Activated naive CD4-positive, alpha-beta T cell treated with anti-CD3 and anti-CD28 coated beads, Interleukin-2, amount 10 ng/mL, durations not matched to agents 7 days and 5 days (primary cell): ENCODE measurements around the gene SH2D3A.
"Not testable (repeated sequence)": the region's sequence is repeated elsewhere in the genome, so short reads cannot be mapped to it uniquely, and the experiment has no call there.

ENCODE experiments used
- CTCF ChIA-PET: fragments of 350-600 bp; sonication (Branson Sonifier 250); formaldehyde crosslinking; loops from one replicate; lab custom pipeline; 2021; ENCODE audit warnings: antibody characterized with exemption; lab: Charles Lee
- DNase-seq: peaks from one replicate; pipeline ENCODE4 v3.0.0-alpha.2; 2020
- H3K27ac Mint-ChIP-seq: one replicate; pipeline ENCODE4 v1.8.0; 2021; ENCODE audit warnings: mild to moderate bottlenecking, moderate library complexity, mixed read lengths
- H3K27me3 Mint-ChIP-seq: one replicate; pipeline ENCODE4 v1.8.0; 2021; ENCODE audit warnings: mild to moderate bottlenecking, mixed read lengths
- H3K36me3 Mint-ChIP-seq: one replicate; pipeline ENCODE4 v1.8.0; 2021; ENCODE audit warnings: mixed read lengths
- H3K4me1 Mint-ChIP-seq: one replicate; pipeline ENCODE4 v1.8.0; 2021; ENCODE audit warnings: mixed read lengths
- H3K4me3 Mint-ChIP-seq: one replicate; pipeline ENCODE4 v1.8.0; 2021; ENCODE audit warnings: mild to moderate bottlenecking, moderate library complexity, mixed read lengths
- H3K9me3 Mint-ChIP-seq: one replicate; pipeline ENCODE4 v1.8.0; 2021; ENCODE audit warnings: mixed read lengths

The SH2D3A gene

DNA sequence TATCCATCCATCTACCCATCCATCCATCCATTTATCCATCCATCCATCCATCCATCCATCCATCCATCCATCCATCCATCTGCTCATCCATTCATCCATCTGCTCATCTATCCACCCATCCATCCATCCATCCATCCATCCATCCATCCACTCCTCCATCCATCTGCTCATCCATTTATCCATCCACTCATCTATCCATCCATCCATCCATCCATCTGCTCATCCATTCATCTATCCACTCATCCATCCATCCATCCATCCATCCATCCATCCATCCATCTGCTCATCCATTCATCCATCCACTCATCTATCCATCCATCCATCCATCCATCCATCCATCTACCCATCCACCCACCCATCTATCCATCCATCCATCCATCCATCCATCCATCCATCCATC, 8.8 kb upstream of the SH2D3A start:
- CTCF ChIA-PET, DNase-seq, H3K9me3 Mint-ChIP-seq, H3K27ac Mint-ChIP-seq, H3K27me3 Mint-ChIP-seq: not testable (repeated sequence)
- Mint-ChIP-seq H3K4me3 (peak overlapping the region; percentile 8), H3K36me3 (peaks cover 46% of the 10 kb centered on the region), H3K4me1 (peaks cover 63% of the 10 kb centered on the region)

DNA sequence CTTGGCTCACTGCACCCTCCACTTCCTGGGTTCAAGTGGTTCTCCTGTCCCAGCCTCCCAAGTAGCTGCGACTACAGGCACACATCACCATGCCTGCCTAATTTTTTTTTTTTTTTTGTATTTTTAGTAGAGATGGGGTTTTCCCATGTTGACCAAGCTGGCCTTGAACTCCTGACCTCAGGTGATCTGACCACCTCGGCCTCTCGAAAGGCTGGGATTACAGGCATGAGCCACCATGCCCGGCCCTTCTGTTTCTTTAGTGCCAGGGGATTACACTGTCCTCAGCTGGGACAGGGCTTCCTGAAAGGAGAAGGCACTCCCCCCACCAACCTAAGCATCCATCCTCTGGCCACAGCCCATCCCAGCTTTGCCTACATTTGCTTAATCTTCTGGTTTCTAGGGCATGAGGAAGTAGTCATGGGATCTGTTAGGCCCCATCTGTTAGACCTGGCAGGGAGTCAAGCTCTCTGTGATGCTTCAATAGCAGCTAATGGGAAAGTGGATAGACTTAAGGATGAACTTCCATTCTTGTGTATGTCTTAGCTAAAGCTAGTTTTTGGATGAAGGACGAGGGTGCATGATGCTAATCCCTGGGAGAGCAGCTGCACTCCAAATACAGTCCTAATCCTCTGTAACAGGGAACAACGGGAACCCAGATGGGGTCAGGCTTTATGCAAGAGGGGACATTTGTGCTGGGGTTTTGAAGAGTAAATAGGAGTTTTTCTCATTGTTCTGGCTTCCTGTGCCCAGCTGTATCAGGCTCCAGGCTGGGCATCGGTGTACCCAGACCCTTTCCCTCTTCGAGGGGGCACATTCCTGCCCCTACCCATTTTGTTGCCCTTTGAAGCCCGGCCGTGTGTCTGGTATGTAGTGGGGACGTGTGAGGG, 7.8 kb upstream of the SH2D3A start:
- Mint-ChIP-seq H3K9me3 (peaks cover 3% of the 10 kb centered on the region), H3K4me3 (peak overlapping the region; percentile 65), H3K27ac (peak overlapping the region; percentile 82), H3K27me3 (no peaks in the 10 kb centered on the region), H3K36me3 (peaks cover 41% of the 10 kb centered on the region), H3K4me1 (peaks cover 67% of the 10 kb centered on the region)
- CTCF ChIA-PET, result interaction anchor here (0.9 to 1.1 kb wide), 2 partner anchors 39 to 89 kb away, joined by 3 read pairs; no protein-coding TSS in a partner anchor
- DNase-seq, result no peak

DNA sequence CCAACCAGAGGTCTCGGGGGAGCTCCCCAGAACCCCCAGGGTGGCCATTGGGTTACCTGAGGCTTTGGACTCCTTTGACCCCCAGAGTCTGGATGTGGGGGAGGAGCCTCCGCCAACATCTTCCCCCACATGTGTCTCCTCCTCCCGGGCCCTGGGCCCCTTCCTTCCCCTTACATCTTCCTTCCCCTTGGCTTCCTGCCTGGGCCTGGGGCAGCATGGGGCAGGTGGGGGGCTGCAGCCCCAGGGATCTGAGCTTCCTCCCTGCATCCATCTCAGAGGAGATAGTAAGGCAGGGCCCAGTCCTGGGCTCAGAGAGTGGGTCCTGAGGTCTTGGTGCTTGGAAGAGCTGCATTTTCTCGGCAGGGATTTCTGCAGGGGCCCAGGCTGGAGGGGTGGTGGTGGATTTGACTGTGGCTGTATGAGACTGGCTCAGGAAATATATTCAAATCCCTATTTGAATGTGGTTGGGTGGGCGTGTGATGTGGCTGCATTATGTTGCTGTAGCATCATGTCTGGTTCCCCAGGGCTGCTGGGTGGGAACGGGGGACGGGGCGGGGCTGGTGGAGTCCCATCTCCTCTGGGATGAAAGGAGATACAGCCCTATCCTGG, 6.2 kb upstream of the SH2D3A start:
- Mint-ChIP-seq H3K4me1 (peaks cover 67% of the 10 kb centered on the region), H3K36me3 (peaks cover 36% of the 10 kb centered on the region), H3K9me3 (peaks cover 3% of the 10 kb centered on the region), H3K27ac (peak overlapping the region; percentile 92), H3K27me3 (no peaks in the 10 kb centered on the region), H3K4me3 (peak overlapping the region; percentile 97)
- peak; percentile 71 for DNase-seq
- CTCF ChIA-PET, result interaction anchor here (1.3 to 2.9 kb wide), 3 partner anchors 27 to 90 kb away, joined by 3 to 15 read pairs (median 10); no protein-coding TSS in a partner anchor

DNA sequence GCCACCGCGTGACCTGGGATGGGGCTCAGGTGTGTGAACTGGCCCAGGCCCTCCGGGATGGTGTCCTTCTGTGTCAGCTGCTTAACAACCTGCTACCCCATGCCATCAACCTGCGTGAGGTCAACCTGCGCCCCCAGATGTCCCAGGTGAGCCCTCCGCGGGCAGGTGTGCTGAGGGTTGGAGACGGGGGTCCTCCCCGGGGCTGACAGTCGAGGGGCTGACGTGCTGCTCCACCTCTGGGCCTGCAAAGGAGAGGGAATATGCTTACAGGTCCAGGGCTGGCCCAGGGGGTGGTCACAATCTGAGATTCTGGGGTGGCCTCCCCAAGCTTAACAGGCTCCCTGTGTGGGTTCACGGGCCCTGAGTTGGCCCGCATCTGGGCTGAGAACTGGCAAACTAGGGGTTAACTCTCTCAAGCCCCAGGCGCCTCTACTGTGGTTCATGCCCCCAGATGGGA, 5.7 kb upstream of the SH2D3A start:
- Mint-ChIP-seq H3K27ac (peak overlapping the region; percentile 92), H3K9me3 (peaks cover 3% of the 10 kb centered on the region), H3K36me3 (peaks cover 31% of the 10 kb centered on the region), H3K27me3 (no peaks in the 10 kb centered on the region), H3K4me3 (peak overlapping the region; percentile 97), H3K4me1 (peaks cover 67% of the 10 kb centered on the region)
- CTCF ChIA-PET, result interaction anchor here (1.0 to 2.9 kb wide), 6 partner anchors 9 to 133 kb away, joined by 3 to 17 read pairs (median 7); partner anchors contain the start of gene GPR108
- DNase-seq, result no peak

DNA sequence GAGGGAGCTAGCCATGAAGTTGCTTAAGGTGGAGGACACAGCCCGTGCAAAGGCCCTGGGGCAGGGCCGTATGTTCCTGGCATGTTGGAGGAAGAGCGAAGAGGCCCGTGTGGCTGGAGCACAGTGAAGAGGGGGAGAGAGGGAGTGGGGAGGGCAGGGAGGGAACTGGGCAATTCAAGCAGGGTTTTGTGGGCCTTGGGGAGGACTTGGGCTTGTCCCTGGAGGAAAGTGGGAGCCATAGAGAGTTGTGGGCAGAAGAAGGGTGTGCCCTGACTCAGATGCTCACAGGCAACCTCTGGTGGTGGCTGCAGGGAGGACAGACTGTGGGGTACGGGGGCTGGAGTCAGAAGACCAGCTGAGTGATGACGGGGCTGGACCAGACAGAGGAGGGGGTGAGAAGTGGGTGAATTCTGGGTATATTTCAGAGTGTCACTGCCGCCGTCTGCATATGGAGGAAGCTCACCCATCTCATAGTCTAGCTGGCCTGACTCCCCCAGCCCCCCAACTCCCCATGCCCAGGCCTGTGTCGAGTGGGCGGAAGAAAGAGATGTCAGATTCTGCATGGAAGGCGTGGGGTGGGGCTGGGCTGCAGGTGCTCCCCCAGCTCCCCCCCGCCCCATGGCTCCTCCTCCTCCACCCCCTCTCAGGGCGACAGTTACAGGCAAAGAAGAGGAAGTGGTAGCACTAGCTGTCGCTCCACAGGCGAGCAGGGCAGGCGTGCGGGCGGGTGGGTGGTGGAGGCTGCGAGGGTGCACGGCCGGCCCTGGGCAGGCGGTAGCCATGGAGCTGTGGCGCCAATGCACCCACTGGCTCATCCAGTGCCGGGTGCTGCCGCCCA, 5.0 kb upstream of the SH2D3A start, which contains the start of gene VAV1:
VAV1 (plus strand) TSS at position 681 of the 838 bp plus-strand sequence; CDS start at position 781, 100 bp downstream.
- peak within 1 kb of the TSS; percentile 92 for H3K27ac Mint-ChIP-seq
- CTCF ChIA-PET, result interaction anchor here (1.0 to 2.9 kb wide), 5 partner anchors 9 to 133 kb away, joined by 3 to 17 read pairs (median 10); partner anchors contain the start of gene GPR108
- no peaks in the 10 kb centered on the region for H3K27me3 Mint-ChIP-seq
- H3K4me1 Mint-ChIP-seq, result peaks cover 66% of the 10 kb centered on the region
- peak within 1 kb of the TSS; percentile 97 for H3K4me3 Mint-ChIP-seq
- peaks cover 27% of the 10 kb centered on the region for H3K36me3 Mint-ChIP-seq
- DNase-seq, result peak; percentile 89
- H3K9me3 Mint-ChIP-seq, result peaks cover 3% of the 10 kb centered on the region

DNA sequence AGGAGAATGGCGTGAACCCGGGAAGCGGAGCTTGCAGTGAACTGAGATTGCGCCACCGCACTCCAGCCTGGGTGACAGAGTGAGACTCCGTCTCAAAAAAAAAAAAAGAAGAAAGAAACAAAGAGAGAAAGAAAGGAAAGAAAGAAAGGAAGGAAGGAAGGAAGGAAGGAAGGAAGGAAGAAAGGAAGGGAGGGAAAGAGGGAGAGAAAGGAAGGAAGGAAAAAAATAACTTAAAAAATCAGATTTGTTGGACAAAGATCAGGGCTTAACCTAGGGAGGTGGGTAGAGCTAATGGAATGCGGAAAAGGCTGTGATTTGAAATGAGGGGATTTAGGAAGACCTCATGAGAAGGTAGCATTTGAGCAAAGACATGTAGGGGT, 4.4 kb upstream of the SH2D3A start:
- not testable (repeated sequence) for DNase-seq, H3K27me3 Mint-ChIP-seq, H3K9me3 Mint-ChIP-seq
- CTCF ChIA-PET, result interaction anchor here (1.1 to 2.9 kb wide), 4 partner anchors 10 to 92 kb away, joined by 3 to 17 read pairs (median 12); partner anchors contain the start of gene GPR108
- Mint-ChIP-seq H3K4me3 (peak overlapping the region; percentile 60), H3K4me1 (peaks cover 66% of the 10 kb centered on the region), H3K36me3 (peaks cover 22% of the 10 kb centered on the region), H3K27ac (peak overlapping the region; percentile 92)

DNA sequence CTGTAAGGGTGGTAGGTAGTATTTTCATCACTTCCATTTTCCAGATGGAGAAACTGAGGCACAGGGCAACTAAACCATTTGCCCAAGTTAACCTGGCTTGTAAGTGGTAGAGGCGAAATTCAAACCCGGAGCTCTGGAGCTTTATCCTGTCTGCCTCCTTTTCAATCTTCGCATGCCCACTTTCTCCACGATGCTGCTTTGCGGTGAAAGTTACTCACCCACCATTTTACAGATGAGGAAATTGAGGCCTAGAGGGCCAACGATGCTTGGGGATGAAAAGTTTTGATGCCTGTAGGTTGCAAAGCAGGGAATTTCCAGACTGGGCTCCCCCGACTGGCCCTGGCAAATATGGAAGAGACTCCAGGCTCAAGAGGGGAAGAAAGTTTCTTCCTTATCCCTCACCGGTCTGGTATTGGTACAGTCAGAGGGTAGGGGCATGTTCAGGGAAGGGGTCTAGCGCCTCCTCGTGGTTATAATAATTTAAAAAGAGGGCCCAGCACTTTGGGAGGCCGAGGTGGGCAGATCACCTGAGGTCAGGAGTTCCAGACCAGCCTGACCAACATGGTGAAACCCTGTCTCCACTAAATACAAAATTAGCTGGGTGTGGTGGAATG, 1.9 kb upstream of the SH2D3A start:
- Mint-ChIP-seq H3K27me3 (no peaks in the 10 kb centered on the region), H3K9me3 (no peaks in the 10 kb centered on the region), H3K4me3 (peak overlapping the region; percentile 21), H3K4me1 (peaks cover 65% of the 10 kb centered on the region), H3K27ac (peak overlapping the region; percentile 68), H3K36me3 (peaks cover 18% of the 10 kb centered on the region)
- CTCF ChIA-PET, result interaction anchor here (1.1 to 2.2 kb wide), 5 partner anchors 12 to 99 kb away, joined by 3 to 13 read pairs (median 5); partner anchors contain the start of gene TNFSF14
- DNase-seq, result no peak

DNA sequence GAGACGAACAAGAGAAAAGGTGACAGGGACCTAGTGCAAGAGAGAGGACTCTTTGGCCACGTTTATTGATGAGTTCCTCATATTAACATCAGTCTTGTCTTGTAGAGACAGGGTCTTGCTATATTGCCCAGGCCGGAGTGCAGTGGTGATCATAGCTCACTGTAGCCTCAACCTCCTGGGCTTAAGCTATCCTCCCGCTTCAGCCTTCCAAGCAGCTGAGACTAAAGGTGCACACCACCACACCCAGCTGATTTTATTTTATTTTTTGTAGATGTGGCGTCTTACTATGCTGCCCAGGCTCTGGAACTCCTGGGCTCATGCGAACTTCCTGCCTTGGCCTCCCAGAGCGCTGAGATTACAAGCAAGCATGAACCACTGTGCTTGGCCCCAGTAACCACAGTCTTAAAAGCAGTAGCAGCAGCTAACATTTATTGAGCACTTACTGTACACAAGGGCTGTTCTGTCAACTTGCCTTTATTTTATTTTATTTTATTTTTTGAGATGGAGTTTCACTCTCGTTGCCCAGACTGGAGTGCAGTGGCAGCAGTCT, 1.1 kb upstream of the SH2D3A start:
- CTCF ChIA-PET, result interaction anchor here (1.2 to 2.2 kb wide), 4 partner anchors 13 to 99 kb away, joined by 3 to 13 read pairs (median 5); partner anchors contain the start of gene TNFSF14
- H3K36me3 Mint-ChIP-seq, result peaks cover 12% of the 10 kb centered on the region
- H3K4me3 Mint-ChIP-seq, result peak overlapping the region; percentile 86
- DNase-seq, result peak; percentile 37
- peaks cover 60% of the 10 kb centered on the region for H3K4me1 Mint-ChIP-seq
- no peaks in the 10 kb centered on the region for H3K27me3 Mint-ChIP-seq
- no peaks in the 10 kb centered on the region for H3K9me3 Mint-ChIP-seq
- peak overlapping the region; percentile 90 for H3K27ac Mint-ChIP-seq

DNA sequence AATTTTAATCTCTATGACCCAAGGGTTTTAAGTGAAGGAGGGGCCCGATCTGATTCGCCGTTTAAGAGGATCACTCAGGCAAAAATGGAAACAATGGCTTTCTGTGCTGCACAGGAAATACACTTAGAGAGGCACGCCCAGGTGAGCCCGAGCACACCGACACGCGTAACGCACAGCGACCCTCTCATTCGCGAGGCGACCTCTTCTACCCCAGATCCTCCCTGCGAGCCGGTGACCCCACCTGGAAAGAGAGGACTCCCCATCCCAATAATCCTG, 216 bp downstream of the SH2D3A start:
- peak overlapping the region; percentile 86 for H3K4me3 Mint-ChIP-seq
- CTCF ChIA-PET, result interaction anchor here (1.0 kb wide), 1 partner anchor 97 kb away, joined by 6 read pairs; no protein-coding TSS in a partner anchor
- peak overlapping the region; percentile 90 for H3K27ac Mint-ChIP-seq
- peaks cover 15% of the 10 kb centered on the region for H3K36me3 Mint-ChIP-seq
- H3K27me3 Mint-ChIP-seq, result no peaks in the 10 kb centered on the region
- H3K4me1 Mint-ChIP-seq, result peaks cover 56% of the 10 kb centered on the region
- no peaks in the 10 kb centered on the region for H3K9me3 Mint-ChIP-seq
- no peak for DNase-seq

DNA sequence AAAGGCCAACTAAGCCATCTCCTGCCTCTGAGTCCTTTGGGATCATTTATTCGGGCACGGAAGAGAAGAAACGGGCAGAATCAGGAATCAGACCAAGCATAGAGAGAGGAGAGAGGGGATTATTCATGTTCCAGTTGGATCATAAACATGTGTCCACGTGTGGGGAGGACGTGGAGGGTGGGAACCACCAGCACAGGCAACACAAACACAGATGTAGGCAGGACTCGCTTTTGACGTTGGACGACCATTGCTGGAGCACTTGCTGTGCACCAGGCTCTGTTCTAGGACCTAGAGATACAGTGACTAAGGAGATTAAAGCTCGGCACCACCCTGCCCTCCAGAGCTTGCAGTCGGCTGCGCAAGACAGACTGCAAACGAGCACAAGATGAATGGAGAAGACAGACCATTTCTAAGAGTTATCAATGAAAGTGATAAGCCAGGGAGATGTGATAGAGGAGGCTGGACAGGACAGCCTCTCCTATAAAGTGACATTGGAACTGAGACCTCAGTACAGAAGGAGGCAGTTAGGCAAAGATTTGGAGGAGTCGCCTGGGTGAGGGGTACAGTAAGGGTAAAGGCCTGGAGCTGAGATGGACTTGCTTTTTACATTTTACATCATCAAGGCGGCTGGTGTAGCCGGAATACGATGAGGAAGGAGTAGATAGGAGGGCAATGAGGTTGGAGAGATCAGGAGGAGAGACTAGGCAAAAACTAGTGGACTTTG, 716 bp downstream of the SH2D3A start:
- peaks cover 51% of the 10 kb centered on the region for H3K4me1 Mint-ChIP-seq
- H3K36me3 Mint-ChIP-seq, result peaks cover 15% of the 10 kb centered on the region
- CTCF ChIA-PET, result interaction anchor here (1.0 kb wide), 1 partner anchor 97 kb away, joined by 6 read pairs; no protein-coding TSS in a partner anchor
- no peaks in the 10 kb centered on the region for H3K9me3 Mint-ChIP-seq
- H3K27ac Mint-ChIP-seq, result peak overlapping the region; percentile 90
- no peaks in the 10 kb centered on the region for H3K27me3 Mint-ChIP-seq
- DNase-seq, result peak; percentile 32
- peak overlapping the region; percentile 86 for H3K4me3 Mint-ChIP-seq

DNA sequence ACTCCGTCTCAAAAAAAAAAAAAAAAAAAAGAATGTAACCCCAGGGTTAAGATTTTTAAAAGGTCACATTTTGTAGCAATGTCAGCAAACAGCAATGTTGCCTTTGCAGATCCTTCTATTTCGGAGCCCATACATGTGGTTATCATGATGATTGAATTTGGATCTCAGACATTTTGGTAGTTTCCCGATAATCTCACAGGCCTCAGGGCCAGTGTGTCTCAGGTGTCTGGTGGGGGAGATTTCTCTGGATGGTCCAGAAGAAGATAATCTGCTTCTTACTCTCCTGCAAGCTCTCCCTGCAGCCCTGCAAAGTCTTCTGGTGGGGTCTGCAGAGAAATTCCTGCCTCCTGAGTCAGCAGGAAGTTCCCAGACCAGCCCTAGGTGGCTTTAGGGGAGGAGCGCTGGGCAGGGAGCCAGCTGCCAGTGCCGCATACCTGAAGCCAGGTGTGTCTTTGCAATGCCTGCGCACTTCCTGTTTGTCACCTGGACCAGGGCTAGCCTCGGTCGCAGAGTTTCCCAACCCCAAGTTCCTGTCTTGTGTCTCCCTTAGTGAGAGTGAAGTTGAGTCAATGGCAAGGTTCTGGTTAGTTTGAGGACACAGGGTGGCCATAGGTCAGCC, 1.4 kb downstream of the SH2D3A start:
- DNase-seq, result peak; percentile 42
- Mint-ChIP-seq H3K27me3 (no peaks in the 10 kb centered on the region), H3K4me3 (peak overlapping the region; percentile 86), H3K36me3 (peaks cover 22% of the 10 kb centered on the region), H3K27ac (peak overlapping the region; percentile 90), H3K4me1 (peaks cover 49% of the 10 kb centered on the region), H3K9me3 (no peaks in the 10 kb centered on the region)
- CTCF ChIA-PET, result interaction anchor here (1.0 kb wide), 1 partner anchor 98 kb away, joined by 6 read pairs; no protein-coding TSS in a partner anchor

DNA sequence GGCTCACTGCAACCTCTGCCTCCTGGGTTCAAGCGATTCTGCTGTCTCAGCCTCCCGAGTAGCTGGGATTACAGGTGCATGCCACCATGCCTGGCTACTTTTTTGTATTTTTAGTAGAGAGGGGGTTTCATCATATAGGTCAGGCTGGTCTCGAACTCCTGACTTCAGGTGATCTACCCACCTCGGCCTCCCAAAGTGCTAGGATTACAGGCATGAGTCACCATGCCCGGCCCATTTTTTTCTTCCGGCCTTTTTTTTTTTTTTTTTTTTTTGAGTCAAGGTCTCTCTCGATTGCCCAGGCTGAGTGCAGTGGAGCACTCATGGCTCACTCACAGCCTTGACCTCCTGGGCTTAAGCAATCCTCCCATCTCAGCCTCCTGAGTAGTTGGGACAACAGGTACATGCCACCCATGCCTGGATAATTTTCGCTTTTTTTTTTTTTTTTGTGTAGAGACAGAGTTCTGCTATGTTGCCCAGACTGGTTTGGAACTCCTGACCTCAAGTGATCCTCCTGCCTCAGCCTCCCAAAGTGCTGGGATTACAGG, 4.9 kb downstream of the SH2D3A start:
- H3K4me3 Mint-ChIP-seq, DNase-seq, H3K9me3 Mint-ChIP-seq, H3K27me3 Mint-ChIP-seq, H3K27ac Mint-ChIP-seq: not testable (repeated sequence)
- Mint-ChIP-seq H3K4me1 (peaks cover 33% of the 10 kb centered on the region), H3K36me3 (peaks cover 46% of the 10 kb centered on the region)
- CTCF ChIA-PET, result interaction anchor here (0.9 kb wide), 1 partner anchor 18 kb away, joined by 3 read pairs; no protein-coding TSS in a partner anchor
